ENCODE measurements around the gene LCMT2. TPM values are rescaled to one million over a fixed set of nuclear protein-coding genes. Genes with fewer than 3 reads are reported as not detected.

Gene LCMT2
- total RNA-seq, 1 donor from 2014 or later, result 4.7 TPM

GRCh38 chr15:43302205-43302817 is 28.1 kb downstream of the LCMT2 start, which contains the start of gene TGM7:
Gene TGM7 (minus strand): TSS chr15:43302255.
- no peak within 1 kb of the TSS for H3K9ac ChIP-seq (ENCODE audit: low read length)
- TF ChIP-seq EZH2 (IDR thresholded peaks at IDR 0.05; ENCODE audit: insufficient read depth, low read length), result no peak
- TF ChIP-seq CTCF (IDR thresholded peaks at IDR 0.05; ENCODE audit: insufficient read depth, low read depth, low read length), result no peak
- peaks cover 35% of the 10 kb centered on the region for H3K27me3 Mint-ChIP-seq (ENCODE audit: low read depth, unreplicated experiment)
- FAIRE-seq (no peak), DNase-seq (ENCODE audit: low read depth) (no peak)
- H3K9me3 ChIP-seq (ENCODE audit: insufficient read depth, low read depth, low read length), result no peaks in the 10 kb centered on the region
- no peak within 1 kb of the TSS for H3K4me3 Mint-ChIP-seq (ENCODE audit: unreplicated experiment)
- H3K4me3 ChIP-seq (ENCODE audit: insufficient read depth, low read depth, low read length), result no peak within 1 kb of the TSS
- no peaks in the 10 kb centered on the region for H3K36me3 Mint-ChIP-seq (ENCODE audit: low read depth, unreplicated experiment)
- H2AFZ ChIP-seq (ENCODE audit: low read depth, low read length), result no peak within 1 kb of the TSS
- no peaks in the 10 kb centered on the region for H4K20me1 ChIP-seq (ENCODE audit: insufficient read depth, low read length)
- peaks cover 21% of the 10 kb centered on the region for H3K27me3 ChIP-seq (ENCODE audit: insufficient read depth, low read length)
- no peak within 1 kb of the TSS for H3K27ac ChIP-seq (ENCODE audit: low read depth, low read length)
- no peak within 1 kb of the TSS for H3K4me2 ChIP-seq (ENCODE audit: low read length)
- H3K4me1 Mint-ChIP-seq (ENCODE audit: low read depth, unreplicated experiment), result no peaks in the 10 kb centered on the region
- H3K4me1 ChIP-seq (ENCODE audit: insufficient read depth, low read length), result no peaks in the 10 kb centered on the region
- H3K79me2 ChIP-seq (ENCODE audit: insufficient read depth, low read length), result no peaks in the 10 kb centered on the region
- H3K36me3 ChIP-seq (ENCODE audit: insufficient read depth, low read length), result no peaks in the 10 kb centered on the region
- H3K9me3 Mint-ChIP-seq (ENCODE audit: unreplicated experiment), result peaks cover 2% of the 10 kb centered on the region
- no peak within 1 kb of the TSS for H3K27ac Mint-ChIP-seq (ENCODE audit: unreplicated experiment)

GRCh38 chr15:43299884-43300283 is 30.5 kb downstream of the LCMT2 start:
- FAIRE-seq (no peak), DNase-seq (ENCODE audit: low read depth) (no peak)
- no peak overlapping the region for H3K4me3 Mint-ChIP-seq (ENCODE audit: unreplicated experiment)
- Histone ChIP-seq H2AFZ (ENCODE audit: low read depth, low read length) (no peak overlapping the region), H3K4me2 (ENCODE audit: low read length) (no peak overlapping the region), H3K27me3 (ENCODE audit: insufficient read depth, low read length) (peaks cover 9% of the 10 kb centered on the region), H3K9ac (ENCODE audit: low read length) (no peak overlapping the region), H3K9me3 (ENCODE audit: insufficient read depth, low read depth, low read length) (no peaks in the 10 kb centered on the region), H3K79me2 (ENCODE audit: insufficient read depth, low read length) (no peaks in the 10 kb centered on the region), H4K20me1 (ENCODE audit: insufficient read depth, low read length) (no peaks in the 10 kb centered on the region), H3K27ac (ENCODE audit: low read depth, low read length) (no peak overlapping the region), H3K36me3 (ENCODE audit: insufficient read depth, low read length) (no peaks in the 10 kb centered on the region), H3K4me3 (ENCODE audit: insufficient read depth, low read depth, low read length) (no peak overlapping the region), H3K4me1 (ENCODE audit: insufficient read depth, low read length) (no peaks in the 10 kb centered on the region)
- no peaks in the 10 kb centered on the region for H3K4me1 Mint-ChIP-seq (ENCODE audit: low read depth, unreplicated experiment)
- no peaks in the 10 kb centered on the region for H3K36me3 Mint-ChIP-seq (ENCODE audit: low read depth, unreplicated experiment)
- H3K27ac Mint-ChIP-seq (ENCODE audit: unreplicated experiment), result no peak overlapping the region
- peaks cover 2% of the 10 kb centered on the region for H3K9me3 Mint-ChIP-seq (ENCODE audit: unreplicated experiment)
- H3K27me3 Mint-ChIP-seq (ENCODE audit: low read depth, unreplicated experiment), result peaks cover 27% of the 10 kb centered on the region
- TF ChIP-seq CTCF (IDR thresholded peaks at IDR 0.05; ENCODE audit: insufficient read depth, low read depth, low read length), result no peak
- no peak for TF ChIP-seq EZH2 (IDR thresholded peaks at IDR 0.05; ENCODE audit: insufficient read depth, low read length)

- peaks cover 32% of the 10 kb centered on the region for H3K27me3 Mint-ChIP-seq (ENCODE audit: low read depth, unreplicated experiment)
- Histone ChIP-seq H3K9me3 (ENCODE audit: insufficient read depth, low read depth, low read length) (no peaks in the 10 kb centered on the region), H3K4me2 (ENCODE audit: low read length) (no peak overlapping the region), H3K27ac (ENCODE audit: low read depth, low read length) (no peak overlapping the region), H4K20me1 (ENCODE audit: insufficient read depth, low read length) (no peaks in the 10 kb centered on the region), H3K4me3 (ENCODE audit: insufficient read depth, low read depth, low read length) (no peak overlapping the region), H2AFZ (ENCODE audit: low read depth, low read length) (no peak overlapping the region), H3K79me2 (ENCODE audit: insufficient read depth, low read length) (no peaks in the 10 kb centered on the region), H3K36me3 (ENCODE audit: insufficient read depth, low read length) (no peaks in the 10 kb centered on the region), H3K27me3 (ENCODE audit: insufficient read depth, low read length) (peaks cover 13% of the 10 kb centered on the region), H3K9ac (ENCODE audit: low read length) (no peak overlapping the region), H3K4me1 (ENCODE audit: insufficient read depth, low read length) (no peaks in the 10 kb centered on the region)
- H3K4me3 Mint-ChIP-seq (ENCODE audit: unreplicated experiment), result no peak overlapping the region
- FAIRE-seq (no peak), DNase-seq (ENCODE audit: low read depth) (no peak)
- no peaks in the 10 kb centered on the region for H3K4me1 Mint-ChIP-seq (ENCODE audit: low read depth, unreplicated experiment)
- H3K27ac Mint-ChIP-seq (ENCODE audit: unreplicated experiment), result no peak overlapping the region
- no peak for TF ChIP-seq CTCF (IDR thresholded peaks at IDR 0.05; ENCODE audit: insufficient read depth, low read depth, low read length)
- no peak for TF ChIP-seq EZH2 (IDR thresholded peaks at IDR 0.05; ENCODE audit: insufficient read depth, low read length)
- no peaks in the 10 kb centered on the region for H3K36me3 Mint-ChIP-seq (ENCODE audit: low read depth, unreplicated experiment)
- H3K9me3 Mint-ChIP-seq (ENCODE audit: unreplicated experiment), result peaks cover 2% of the 10 kb centered on the region
These were observed 31.0 kb downstream of the LCMT2 start for GRCh38 chr15:43299411-43299810.

Measured in astrocyte (in vitro differentiated cells and primary cell).